Kidney (tissue), 14 donors: ENCODE data around the gene URAD. TPM values are rescaled to one million over a fixed set of nuclear protein-coding genes. Genes with fewer than 3 reads are reported as not detected.

Experiments used
- DNase-seq, 5 donors: peaks; one replicate each; pipeline ENCODE4 v3.0.0-alpha.2; 2013 to 2020
- FAIRE-seq: peaks from 2 replicates; lab custom pipeline; 2012; peaks lifted over from hg19 to GRCh38; lab: Jason Lieb, UNC
- H3K27ac ChIP-seq, 2 donors: one replicate each; pipeline ENCODE4 v1.7.0; 2013; ENCODE audit warnings: low read depth in 2 of 2, low read length in 2 of 2, inconsistent platforms in 1 of 2
- H3K27me3 ChIP-seq: one replicate; pipeline ENCODE4 v1.7.1; 2013; ENCODE audit warnings: low read length, inconsistent platforms; ENCODE audit not compliant: control insufficient read depth, insufficient read depth
- H3K36me3 ChIP-seq, 3 donors: one replicate each; pipeline versions ENCODE4 v1.7.0 to v1.7.1; 2013; ENCODE audit warnings: low read length in 3 of 3, control low read depth in 1 of 3, inconsistent platforms in 1 of 3; ENCODE audit not compliant: insufficient read depth in 3 of 3, control insufficient read depth in 2 of 3
- H3K4me1 ChIP-seq, 3 donors: one replicate each; pipeline versions ENCODE4 v1.7.0 to v1.7.1; 2013; ENCODE audit warnings: low read length in 3 of 3, inconsistent platforms in 1 of 3, low read depth in 1 of 3; ENCODE audit not compliant: control insufficient read depth in 2 of 3, insufficient read depth in 2 of 3
- H3K4me3 ChIP-seq, 3 donors: one replicate each; pipeline versions ENCODE4 v1.7.0 to v1.8.1; 2013; ENCODE audit warnings: low read length in 3 of 3, control low read depth in 1 of 3, inconsistent platforms in 1 of 3
- H3K9ac ChIP-seq, 3 donors: one replicate each; pipeline versions ENCODE4 v1.7.0 to v1.7.1; 2013; ENCODE audit warnings: low read length in 3 of 3, control low read depth in 1 of 3, inconsistent platforms in 1 of 3
- H3K9me3 ChIP-seq, 3 donors: one replicate each; pipeline versions ENCODE4 v1.7.0 to v1.7.1; 2013; ENCODE audit warnings: low read length in 3 of 3, control low read depth in 1 of 3, inconsistent platforms in 1 of 3; ENCODE audit not compliant: control insufficient read depth in 2 of 3, insufficient read depth in 1 of 3
- CTCF ChIP-seq: IDR thresholded peaks from 3 replicates; pipeline ENCODE4 v1.5.1; 2012; ENCODE audit warnings: mild to moderate bottlenecking, moderate library complexity, borderline replicate concordance; ENCODE audit not compliant: insufficient read depth; ENCODE audit errors: extremely low read depth
- intact Hi-C: fragments of 100-400 bp; cut with DNase I; formaldehyde crosslinking; loops from one replicate; pipeline ENCODE4 v1.11.1; 2022
- polyA plus RNA-seq: library from polyadenylated mRNA; stranded (reverse); fragments of 350-450 nt; fragmentation: Illumina TruSeq; extraction: RNeasy Lipid Tissue Mini Kit (QIAGEN cat#74804); gene quantifications from one replicate; pipeline ENCODE4 v1.2.3, GENCODE V29; 2014; ENCODE audit warnings: low read depth, low replicate concordance; ENCODE audit not compliant: insufficient read depth
- total RNA-seq: library from RNA; stranded (reverse); fragmentation: NEBNext Ultra II Directional; extraction: Animal tissue kit (Norgen Biotek cat#: 25700); gene quantifications from one replicate; pipeline ENCODE4 v1.2.1, GENCODE V29; 2021
- donor health status: control.
- donor health status: control.
- donor health status: control.
- donor health status: control.
- donor health status: control.
- donor health status: DM: yes; HTN: yes; CAD: no.
- donor health status: Normal renal cell carcinoma (clear cell type).

The URAD gene
- total and polyA plus RNA-seq, 2 donors from 2014 or later: not detected

- Histone ChIP-seq H3K4me3 (no peak overlapping the region), H3K36me3 (no peaks in the 10 kb centered on the region), H3K27me3 (no peaks in the 10 kb centered on the region), H3K4me1 (no peaks in the 10 kb centered on the region), H3K9me3 (peaks cover 0 to 11% (median 7%) of the 10 kb centered on the region in 3 donors), H3K9ac (no peak overlapping the region), H3K27ac (no peak overlapping the region)
- no peak for TF ChIP-seq CTCF
- no peak for FAIRE-seq
- intact Hi-C loops: no loop called here
- DNase-seq: no peak
Measured at GRCh38 chr13:27942972-27943371, 45.5 kb downstream of the URAD start.

GRCh38 chr13:27933580-27934328, 54.7 kb downstream of the URAD start:
- Histone ChIP-seq H3K4me3 (no peak overlapping the region), H3K27me3 (peaks cover 20% of the 10 kb centered on the region), H3K9ac (no peak overlapping the region), H3K27ac (no peak overlapping the region), H3K4me1 (no peaks in the 10 kb centered on the region), H3K36me3 (no peaks in the 10 kb centered on the region), H3K9me3 (no peaks in the 10 kb centered on the region)
- intact Hi-C loops: no loop called here
- DNase-seq: no peak
- no peak for FAIRE-seq
- no peak for TF ChIP-seq CTCF

- peaks cover 22% of the 10 kb centered on the region for H3K27me3 ChIP-seq
- DNase-seq: no peak
- TF ChIP-seq CTCF: no peak
- intact Hi-C loops: no loop called here
- no peaks in the 10 kb centered on the region for H3K4me1 ChIP-seq
- H3K9ac ChIP-seq: no peak overlapping the region
- H3K36me3 ChIP-seq: no peaks in the 10 kb centered on the region
- no peak overlapping the region for H3K4me3 ChIP-seq
- no peak overlapping the region for H3K27ac ChIP-seq
- H3K9me3 ChIP-seq: no peaks in the 10 kb centered on the region
- FAIRE-seq: no peak
Measured at GRCh38 chr13:27933118-27933517, 55.4 kb downstream of the URAD start.
